ENCODE data around the gene GJC2. TPM values are rescaled to one million over a fixed set of nuclear protein-coding genes. Genes with fewer than 3 reads are reported as not detected.

GJC2 gene
- total and polyA plus RNA-seq, 2 donors, result 4.0 to 5.4 TPM

DNA sequence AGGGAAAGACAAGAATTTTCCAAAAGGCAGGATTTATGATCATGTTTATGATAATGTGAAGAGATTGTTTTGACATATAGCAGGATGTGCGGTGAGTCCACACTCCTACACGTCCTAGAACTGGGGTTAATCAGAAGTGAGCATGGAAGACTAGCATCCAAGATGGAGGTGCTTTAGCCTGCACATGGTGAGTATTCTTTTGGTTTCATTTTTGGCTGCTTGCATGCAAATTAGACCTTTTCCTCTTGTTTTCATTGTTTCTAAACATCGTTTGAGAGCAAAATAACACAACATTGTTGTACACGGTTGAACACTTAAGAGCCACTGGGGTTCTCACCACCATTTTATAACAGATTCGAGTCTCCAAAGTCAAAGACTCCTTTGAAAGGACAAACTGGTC, 24.5 kb upstream of the GJC2 start:
- H3K4me1 ChIP-seq (ENCODE audit: insufficient read depth), result no peaks in the 10 kb centered on the region
- DNase-seq (ENCODE audit: extremely low spot score), result no peak
- no peak overlapping the region for H3K4me3 ChIP-seq (ENCODE audit: low read depth, low read length)
- WGBS, result 71% methylated on average over 5 of the region's 5 CpGs
- H3K27ac ChIP-seq (ENCODE audit: low read depth), result no peak overlapping the region
- H3K36me3 ChIP-seq (ENCODE audit: insufficient read depth), result no peaks in the 10 kb centered on the region

DNA sequence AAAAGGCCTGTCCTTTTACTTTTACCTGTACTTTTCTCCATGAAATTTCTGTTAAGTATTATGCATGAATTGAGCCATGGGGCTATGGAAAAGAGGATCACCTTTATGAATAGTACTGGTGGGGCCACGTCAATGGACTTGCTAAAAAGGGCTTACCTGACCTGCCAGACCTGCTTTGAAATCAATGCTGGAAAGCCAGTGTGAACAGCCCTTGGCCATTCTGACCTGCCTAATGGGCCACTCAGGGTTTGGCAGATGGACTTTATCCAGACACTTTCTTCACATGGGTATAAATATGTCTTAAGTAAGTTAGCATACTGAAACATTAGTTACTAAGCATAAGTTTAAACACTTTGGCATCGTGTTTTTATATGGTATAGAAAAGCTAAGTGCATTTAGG, 18.0 kb upstream of the GJC2 start:
- no peak for DNase-seq (ENCODE audit: extremely low spot score)
- H3K27ac ChIP-seq (ENCODE audit: low read depth), result no peak overlapping the region

DNA sequence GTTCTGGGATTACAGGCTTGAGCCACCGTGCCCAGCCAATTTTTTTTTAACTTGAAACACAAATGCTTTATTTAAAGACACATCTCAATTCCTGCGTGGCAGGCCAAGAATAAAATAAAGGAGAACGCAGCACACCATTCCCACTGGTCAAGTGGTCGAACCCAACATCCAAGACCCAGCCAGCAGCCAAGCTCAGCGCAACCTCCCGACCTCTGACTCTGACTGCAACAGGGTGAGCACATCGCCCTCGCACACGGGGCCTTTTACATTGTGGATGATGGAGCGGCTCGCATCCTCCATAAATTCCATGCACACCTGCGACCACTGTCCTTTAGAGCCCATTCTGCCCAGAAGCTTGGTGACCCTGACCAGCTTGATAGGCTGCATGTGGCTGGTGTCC, 15.1 kb upstream of the GJC2 start:
- Histone ChIP-seq H3K4me3 (ENCODE audit: low read depth, low read length) (no peak overlapping the region), H3K27ac (ENCODE audit: low read depth) (no peak overlapping the region), H3K4me1 (ENCODE audit: insufficient read depth) (no peaks in the 10 kb centered on the region), H3K36me3 (ENCODE audit: insufficient read depth) (no peaks in the 10 kb centered on the region)
- DNase-seq (ENCODE audit: extremely low spot score), result no peak
- 82% methylated on average over 12 of the region's 12 CpGs for WGBS

More for the DNA sequence above, 18.0 kb upstream of the GJC2 start:
- H3K4me3 ChIP-seq (ENCODE audit: low read depth, low read length), result no peak overlapping the region
- H3K36me3 ChIP-seq (ENCODE audit: insufficient read depth), result no peaks in the 10 kb centered on the region
- WGBS, result 83% methylated on average over 2 of the region's 2 CpGs
- H3K4me1 ChIP-seq (ENCODE audit: insufficient read depth), result no peaks in the 10 kb centered on the region

DNA sequence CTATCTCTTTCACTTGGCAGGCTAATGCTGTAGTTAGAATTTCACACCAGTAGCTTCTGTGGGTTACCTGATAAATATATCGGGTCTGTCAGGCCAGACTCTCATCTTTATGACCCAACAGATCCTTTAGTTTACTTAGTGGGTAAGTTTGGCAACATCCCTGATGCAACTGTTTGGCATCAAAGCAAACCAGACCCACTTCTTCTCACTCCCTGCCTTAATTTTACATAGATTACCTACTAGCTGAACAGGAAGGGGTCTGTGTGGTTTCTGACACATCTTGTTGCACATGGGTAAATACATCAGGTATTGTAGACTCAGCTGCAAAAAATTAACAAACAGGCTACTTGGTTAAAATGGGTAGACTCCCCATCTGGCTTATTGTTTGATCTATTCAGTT, 12.8 kb upstream of the GJC2 start:
- Histone ChIP-seq H3K36me3 (ENCODE audit: insufficient read depth) (no peaks in the 10 kb centered on the region), H3K27ac (ENCODE audit: low read depth) (no peak overlapping the region), H3K4me1 (ENCODE audit: insufficient read depth) (no peaks in the 10 kb centered on the region), H3K4me3 (ENCODE audit: low read depth, low read length) (no peak overlapping the region)
- WGBS, result 12% methylated on average over 1 of the region's 1 CpG
- no peak for DNase-seq (ENCODE audit: extremely low spot score)

DNA sequence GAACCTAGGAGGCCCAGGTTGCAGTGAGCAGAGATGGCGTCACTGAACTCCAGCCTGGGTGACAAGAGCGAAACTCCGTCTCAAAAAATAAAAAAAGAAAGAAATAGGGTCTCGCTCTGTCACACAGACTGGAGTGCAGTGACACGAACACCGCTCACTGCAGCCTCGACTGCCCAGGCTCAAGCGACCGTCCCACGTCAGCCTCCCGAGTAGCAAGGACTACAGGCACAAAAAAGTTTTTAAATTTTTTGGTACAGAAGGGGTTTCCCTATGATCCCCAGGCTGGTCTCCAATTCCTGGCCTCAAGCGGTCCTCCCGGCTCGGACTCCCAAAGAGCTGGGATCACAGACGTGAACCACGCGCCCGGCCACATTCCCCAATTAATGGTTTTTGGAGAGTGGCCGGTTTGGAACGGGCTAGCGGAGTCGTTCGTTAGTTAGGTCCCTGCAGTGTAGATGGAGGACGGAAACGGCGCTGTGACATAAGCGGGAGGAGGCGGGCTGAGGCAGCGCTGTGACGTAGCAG, 10.3 kb upstream of the GJC2 start:
- peak overlapping the region; percentile 34 for H3K4me3 ChIP-seq (ENCODE audit: low read depth, low read length)
- no peaks in the 10 kb centered on the region for H3K4me1 ChIP-seq (ENCODE audit: insufficient read depth)
- no peak for DNase-seq (ENCODE audit: extremely low spot score)
- 19% methylated on average over 30 of the region's 30 CpGs for WGBS
- peak overlapping the region; percentile 89 for H3K27ac ChIP-seq (ENCODE audit: low read depth)
- no peaks in the 10 kb centered on the region for H3K36me3 ChIP-seq (ENCODE audit: insufficient read depth)

DNA sequence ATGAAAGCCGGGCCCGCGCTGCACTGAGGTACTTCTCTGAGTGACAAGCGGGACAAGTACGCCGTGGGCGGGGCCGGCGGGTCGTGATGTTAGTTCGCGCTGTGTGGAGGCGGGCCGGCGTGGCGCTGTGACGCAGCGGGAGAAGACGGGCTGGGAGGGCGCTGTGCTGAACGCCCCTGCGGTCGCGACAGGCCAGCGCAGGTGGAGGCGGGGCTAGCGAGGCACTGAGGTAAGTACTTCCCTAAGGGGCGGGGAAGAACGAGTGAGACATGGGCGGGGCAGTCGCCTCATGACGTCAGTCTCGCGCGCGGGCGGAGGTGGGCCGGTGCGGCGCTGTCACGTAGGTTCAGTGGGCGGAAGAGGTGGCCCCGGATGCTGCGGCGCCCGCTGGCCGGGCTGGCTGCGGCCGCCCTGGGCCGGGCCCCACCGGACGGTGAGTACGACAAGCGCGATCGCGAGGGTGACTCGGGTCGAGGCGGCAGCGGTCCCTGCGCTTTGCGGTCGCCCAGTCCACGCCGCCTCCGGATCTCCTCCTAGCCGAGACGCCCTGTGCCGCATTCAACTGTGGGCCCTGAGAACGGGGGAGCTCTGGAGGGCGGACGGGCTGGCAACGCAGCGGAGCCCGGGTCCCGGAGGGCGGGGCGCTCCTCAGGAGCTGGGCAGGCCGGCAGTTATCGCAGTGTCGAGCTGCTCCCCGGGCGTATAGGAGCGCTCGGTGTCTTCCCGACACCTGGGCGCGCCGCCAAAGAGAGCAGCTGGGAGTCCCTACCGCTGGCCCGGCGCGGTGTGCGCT, 9.6 kb upstream of the GJC2 start, which contains the start of gene GUK1:
Gene GUK1 (plus strand): TSS at position 349 of the 793 bp plus-strand sequence. CDS start 24 bp downstream, at position 373.
- H3K4me3 ChIP-seq (ENCODE audit: low read depth, low read length), result peak within 1 kb of the TSS; percentile 69
- H3K27ac ChIP-seq (ENCODE audit: low read depth), result peak within 1 kb of the TSS; percentile 90
- no peaks in the 10 kb centered on the region for H3K4me1 ChIP-seq (ENCODE audit: insufficient read depth)
- WGBS, result under 1% methylated on average over 95 of the region's 95 CpGs
- DNase-seq (ENCODE audit: extremely low spot score), result peak; percentile 92
- no peaks in the 10 kb centered on the region for H3K36me3 ChIP-seq (ENCODE audit: insufficient read depth)

DNA sequence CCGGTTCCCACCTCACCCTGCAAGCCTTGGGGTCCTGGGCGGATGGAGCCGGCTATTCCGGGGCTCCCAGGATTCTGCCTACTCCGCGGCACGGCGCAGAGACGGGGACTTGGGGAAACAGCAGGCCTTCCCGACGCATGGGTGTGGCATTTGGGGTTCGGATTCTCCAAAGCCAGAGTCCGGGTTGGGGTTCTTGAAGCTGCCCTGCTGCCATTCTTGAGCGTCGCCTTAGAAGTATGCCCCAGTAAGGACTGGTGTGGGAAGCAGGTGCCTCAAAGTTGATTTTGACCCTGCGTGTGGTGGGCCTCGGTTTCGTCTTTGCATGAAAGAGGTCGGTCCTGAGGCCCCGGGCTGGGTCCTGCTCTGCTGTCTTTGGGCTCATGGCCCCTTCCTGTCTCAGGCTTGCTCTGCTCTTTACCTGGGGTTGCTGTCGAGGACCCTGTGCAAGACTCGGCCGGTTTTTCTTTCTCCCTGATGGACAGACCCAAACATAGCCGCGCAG, 9.0 kb upstream of the GJC2 start:
- no peaks in the 10 kb centered on the region for H3K4me1 ChIP-seq (ENCODE audit: insufficient read depth)
- H3K4me3 ChIP-seq (ENCODE audit: low read depth, low read length), result peak overlapping the region; percentile 69
- H3K27ac ChIP-seq (ENCODE audit: low read depth), result peak overlapping the region; percentile 90
- H3K36me3 ChIP-seq (ENCODE audit: insufficient read depth), result no peaks in the 10 kb centered on the region
- WGBS, result 5% methylated on average over 25 of the region's 25 CpGs
- DNase-seq (ENCODE audit: extremely low spot score), result no peak

DNA sequence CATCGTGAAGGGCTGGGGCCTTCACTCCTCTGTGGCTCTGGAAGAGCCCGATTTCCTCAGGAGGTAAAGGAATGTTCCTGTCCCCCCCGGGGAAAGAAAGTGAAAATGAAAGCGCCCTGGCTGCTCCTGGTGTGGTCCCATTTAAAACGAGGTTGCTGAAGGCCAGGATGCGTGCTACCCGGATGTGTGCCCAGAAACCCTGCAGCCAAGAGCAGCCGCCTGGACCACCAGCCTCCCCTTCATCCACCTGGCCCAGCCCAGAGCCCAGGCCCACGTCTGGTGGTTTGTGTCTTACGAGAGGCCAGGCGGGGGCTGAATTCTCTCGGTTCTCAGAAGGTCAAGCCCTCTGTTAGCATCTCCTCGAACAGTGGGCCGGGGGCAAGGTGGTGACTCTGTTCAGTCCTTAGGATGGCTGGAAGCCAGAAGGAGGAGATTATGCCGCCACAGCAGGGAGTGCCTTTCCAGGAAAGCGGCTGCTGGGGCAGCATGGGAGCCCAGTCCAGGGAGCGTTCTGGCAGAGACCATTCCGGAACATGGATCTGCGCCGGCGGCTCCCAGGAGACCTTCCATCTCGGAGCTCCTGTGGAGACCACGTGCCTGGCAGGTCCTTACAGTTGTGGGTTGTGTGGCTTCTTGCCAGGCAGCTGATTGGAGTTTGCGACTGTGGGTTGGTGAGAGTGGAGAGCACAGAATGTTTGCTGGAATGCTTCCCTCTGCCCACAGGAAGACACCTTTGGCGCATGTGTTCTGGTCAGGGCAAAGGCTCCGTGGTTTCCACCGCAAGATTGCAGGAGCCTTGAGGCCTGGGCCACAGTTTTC, 8.3 kb upstream of the GJC2 start:
- 42% methylated on average over 27 of the region's 27 CpGs for WGBS

DNA sequence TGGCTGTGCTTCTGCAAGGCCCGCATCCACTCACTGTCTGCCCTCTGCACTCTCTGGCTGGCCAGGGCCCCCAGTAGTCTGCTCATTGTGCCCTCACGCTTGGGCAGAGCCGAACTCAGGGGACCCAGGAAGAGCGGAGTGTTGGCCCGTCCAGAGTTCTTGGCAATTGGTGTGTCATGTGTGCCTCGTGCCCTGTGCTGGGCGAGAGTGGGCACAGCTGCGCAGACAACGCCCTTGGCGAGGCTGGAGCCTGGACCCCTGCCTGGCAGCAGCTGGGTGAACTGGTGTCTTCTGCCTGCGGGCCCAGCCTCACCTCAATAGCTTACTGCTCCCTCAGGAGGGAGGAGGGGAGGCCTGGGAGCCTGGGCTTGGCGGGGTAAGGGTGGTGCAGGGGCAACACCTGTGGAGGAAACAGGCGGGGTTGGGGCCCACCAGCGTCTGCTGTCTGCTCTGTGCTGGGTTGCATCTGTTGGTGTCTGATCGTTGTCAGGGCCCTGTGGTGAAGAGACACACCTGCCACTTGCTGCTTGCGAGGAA, 7.5 kb upstream of the GJC2 start:
- DNase-seq (ENCODE audit: extremely low spot score), result no peak
- H3K36me3 ChIP-seq (ENCODE audit: insufficient read depth), result no peaks in the 10 kb centered on the region
- H3K4me3 ChIP-seq (ENCODE audit: low read depth, low read length), result no peak overlapping the region
- 75% methylated on average over 16 of the region's 16 CpGs for WGBS
- H3K27ac ChIP-seq (ENCODE audit: low read depth), result no peak overlapping the region
- H3K4me1 ChIP-seq (ENCODE audit: insufficient read depth), result no peaks in the 10 kb centered on the region

More for the DNA sequence above, 8.3 kb upstream of the GJC2 start:
- Histone ChIP-seq H3K36me3 (ENCODE audit: insufficient read depth) (no peaks in the 10 kb centered on the region), H3K4me1 (ENCODE audit: insufficient read depth) (no peaks in the 10 kb centered on the region), H3K27ac (ENCODE audit: low read depth) (no peak overlapping the region), H3K4me3 (ENCODE audit: low read depth, low read length) (peak overlapping the region; percentile 69)
- DNase-seq (ENCODE audit: extremely low spot score), result no peak

DNA sequence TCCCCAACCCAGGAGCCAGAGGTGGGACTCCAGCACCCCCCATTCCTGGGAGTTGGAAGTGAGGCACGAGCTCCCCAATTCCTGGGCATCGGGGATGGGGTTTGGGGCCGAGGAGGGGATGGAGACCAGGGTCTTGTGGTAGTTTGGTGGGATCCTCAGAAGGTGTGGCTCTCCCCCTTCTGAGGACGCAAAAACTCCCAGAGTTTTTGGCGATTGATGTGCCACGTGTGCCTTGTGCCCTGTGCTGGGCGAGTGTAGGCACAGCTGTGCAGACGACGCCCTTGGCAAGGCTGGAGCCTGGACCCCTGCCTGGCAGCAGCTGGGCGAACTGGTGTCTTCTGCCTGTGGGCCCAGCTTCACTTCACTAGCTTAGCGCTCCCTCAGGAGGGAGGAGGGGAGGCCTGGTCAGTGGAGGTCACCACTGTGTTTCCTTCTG, 7.0 kb upstream of the GJC2 start:
- Histone ChIP-seq H3K4me3 (ENCODE audit: low read depth, low read length) (no peak overlapping the region), H3K36me3 (ENCODE audit: insufficient read depth) (no peaks in the 10 kb centered on the region), H3K27ac (ENCODE audit: low read depth) (no peak overlapping the region), H3K4me1 (ENCODE audit: insufficient read depth) (no peaks in the 10 kb centered on the region)
- 80% methylated on average over 11 of the region's 11 CpGs for WGBS
- no peak for DNase-seq (ENCODE audit: extremely low spot score)

DNA sequence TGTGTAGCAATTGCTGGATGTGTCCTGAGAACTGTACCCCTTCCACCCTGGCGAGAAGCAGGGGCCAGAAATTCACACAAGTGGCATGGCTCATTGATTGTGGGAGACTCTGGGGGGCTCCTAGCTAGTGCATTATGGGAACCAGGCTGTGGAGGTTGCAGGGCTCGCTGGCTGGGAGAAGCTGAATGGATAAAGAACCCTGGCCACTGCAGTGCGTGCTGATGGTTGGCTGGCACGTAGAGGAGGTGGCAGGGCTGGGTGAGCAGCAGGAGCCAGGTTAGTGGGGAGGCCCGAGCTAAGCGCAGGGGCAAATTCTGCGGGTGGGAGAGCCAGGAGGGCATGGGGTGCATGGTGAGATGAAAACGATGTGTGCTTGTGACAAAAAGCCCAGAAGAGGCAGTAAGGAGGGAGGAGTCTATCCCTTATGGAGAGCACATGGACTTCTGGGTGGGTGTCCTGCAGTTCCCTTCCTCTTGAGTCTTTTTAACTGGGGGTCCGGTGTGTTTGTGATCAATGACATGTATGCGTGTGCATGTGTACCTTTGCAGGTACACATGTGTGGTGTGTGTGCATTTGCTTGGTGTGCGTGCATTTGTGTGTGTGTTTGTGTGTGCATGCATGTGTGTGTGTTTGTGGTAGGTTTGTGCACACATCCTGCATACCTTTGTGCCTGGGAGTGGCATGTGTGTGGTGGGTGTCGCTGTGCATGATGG, 6.1 kb upstream of the GJC2 start:
- H3K4me1 ChIP-seq (ENCODE audit: insufficient read depth), result no peaks in the 10 kb centered on the region
- H3K27ac ChIP-seq (ENCODE audit: low read depth), result no peak overlapping the region
- H3K4me3 ChIP-seq (ENCODE audit: low read depth, low read length), result no peak overlapping the region
- DNase-seq (ENCODE audit: extremely low spot score), result no peak
- 88% methylated on average over 12 of the region's 12 CpGs for WGBS
- no peaks in the 10 kb centered on the region for H3K36me3 ChIP-seq (ENCODE audit: insufficient read depth)

DNA sequence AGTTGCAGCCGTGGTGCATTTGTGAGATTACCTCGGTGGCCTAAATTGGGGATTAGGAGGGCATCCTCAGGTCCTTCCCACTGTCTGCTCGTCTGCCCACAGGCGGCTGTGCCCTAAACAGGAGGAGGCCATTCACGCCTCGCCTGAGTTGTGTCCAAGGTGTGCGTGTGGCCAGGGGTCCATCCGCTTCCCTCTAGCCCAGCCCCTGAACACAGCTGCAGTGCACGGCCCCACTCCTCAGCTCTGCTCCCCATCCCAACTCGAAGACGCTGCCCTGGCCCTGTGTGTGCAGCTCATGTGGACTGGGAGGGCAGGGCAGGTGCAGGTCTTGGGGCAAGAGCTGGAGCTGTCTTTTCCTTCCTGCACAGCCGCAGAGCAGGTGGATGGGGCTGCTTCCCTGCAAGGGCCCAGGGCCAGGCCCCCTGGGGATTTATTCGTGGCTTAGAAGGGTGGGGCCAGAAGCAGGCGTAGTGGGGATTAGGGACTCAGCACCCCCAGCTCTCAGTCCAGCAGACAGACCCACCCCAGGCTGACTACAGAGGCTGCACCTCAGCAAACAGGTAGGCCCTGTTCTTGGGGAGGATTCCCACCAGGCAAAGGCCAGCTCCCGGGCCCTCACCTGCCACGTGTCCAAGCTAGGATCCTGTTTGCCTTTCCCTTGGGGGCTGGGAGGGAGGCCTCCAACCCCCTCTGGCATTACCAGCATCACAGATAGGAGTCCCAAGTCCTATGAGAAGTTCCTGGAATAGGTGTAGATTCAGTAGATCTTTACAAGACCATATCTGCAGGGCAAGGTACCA, 5.3 kb upstream of the GJC2 start:
- Histone ChIP-seq H3K4me1 (ENCODE audit: insufficient read depth) (no peaks in the 10 kb centered on the region), H3K36me3 (ENCODE audit: insufficient read depth) (no peaks in the 10 kb centered on the region), H3K27ac (ENCODE audit: low read depth) (no peak overlapping the region), H3K4me3 (ENCODE audit: low read depth, low read length) (no peak overlapping the region)
- DNase-seq (ENCODE audit: extremely low spot score), result no peak
- 78% methylated on average over 16 of the region's 16 CpGs for WGBS
